ENCODE data around the gene SNORC.

SNORC gene

DNA sequence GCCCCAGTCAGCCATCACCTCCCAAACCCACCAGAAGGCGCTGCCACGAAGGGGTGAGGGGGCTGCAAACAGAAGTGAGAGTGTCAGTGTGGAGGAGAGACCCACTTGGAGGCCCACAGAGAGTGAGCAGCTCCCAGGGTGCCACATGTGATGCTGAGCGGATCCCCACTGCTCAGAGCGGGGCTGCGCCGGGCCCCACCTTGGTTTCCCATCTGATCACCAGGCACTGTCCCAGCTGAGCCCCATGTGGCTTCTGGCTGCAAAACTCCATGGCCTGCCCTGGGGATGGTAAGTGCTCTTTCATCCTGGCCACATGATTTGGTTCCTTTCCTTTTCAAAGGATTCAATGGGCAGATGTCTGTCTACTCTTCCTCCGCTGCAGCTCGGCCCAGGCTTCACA lies 23.8 kb downstream of the SNORC start:
- TF ChIP-seq FOXP2 (optimal IDR thresholded peaks at IDR 0.05; ENCODE audit: control extremely low read depth, extremely low read length, insufficient read depth) (no peak), POLR2AphosphoS5 (IDR thresholded peaks at IDR 0.05; ENCODE audit: borderline replicate concordance, low read depth, low read length) (no peak), EZH2 (IDR thresholded peaks at IDR 0.05) (no peak)
- DNase-seq (ENCODE audit: low read depth, low spot score), result no peak
- H3K27ac ChIP-seq, result no peak overlapping the region
- no peaks in the 10 kb centered on the region; the same call in 1 of the 2 replicates for H3K36me3 ChIP-seq (ENCODE audit: insufficient read depth, low read length)
- no peak overlapping the region for H3K9ac ChIP-seq (ENCODE audit: insufficient read length)
- H3K4me3 ChIP-seq, result no peak overlapping the region
- no peaks in the 10 kb centered on the region for H3K9me3 ChIP-seq (ENCODE audit: low read depth, low read length)

DNA sequence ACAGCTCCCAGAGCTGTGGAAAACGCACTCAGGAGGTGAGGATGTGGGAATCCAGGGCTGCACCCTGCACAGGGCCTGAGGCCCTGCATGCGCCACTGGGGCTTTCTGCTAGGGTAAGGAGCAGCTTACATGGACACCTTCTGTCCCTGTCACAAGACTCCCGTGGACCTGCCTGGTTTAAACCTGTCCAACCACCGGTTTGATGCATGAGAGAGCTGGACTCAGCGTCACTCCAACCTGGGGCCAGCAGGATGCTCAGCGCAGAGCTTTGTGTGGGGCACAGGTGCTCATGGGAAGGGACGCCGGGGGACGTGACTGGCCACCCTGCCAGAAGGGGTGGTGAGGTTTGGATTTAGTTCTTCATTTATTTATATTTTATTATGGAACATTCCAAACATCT lies 24.2 kb downstream of the SNORC start:
- no peak for TF ChIP-seq EZH2 (IDR thresholded peaks at IDR 0.05)
- no peak for TF ChIP-seq POLR2AphosphoS5 (IDR thresholded peaks at IDR 0.05; ENCODE audit: borderline replicate concordance, low read depth, low read length)
- no peak for TF ChIP-seq FOXP2 (optimal IDR thresholded peaks at IDR 0.05; ENCODE audit: control extremely low read depth, extremely low read length, insufficient read depth)
- no peak for DNase-seq (ENCODE audit: low read depth, low spot score)
- Histone ChIP-seq H3K27ac (no peak overlapping the region), H3K9me3 (ENCODE audit: low read depth, low read length) (no peaks in the 10 kb centered on the region), H3K36me3 (ENCODE audit: insufficient read depth, low read length) (no peaks in the 10 kb centered on the region; the same call in 1 of the 2 replicates), H3K4me3 (no peak overlapping the region), H3K9ac (ENCODE audit: insufficient read length) (no peak overlapping the region)

DNA sequence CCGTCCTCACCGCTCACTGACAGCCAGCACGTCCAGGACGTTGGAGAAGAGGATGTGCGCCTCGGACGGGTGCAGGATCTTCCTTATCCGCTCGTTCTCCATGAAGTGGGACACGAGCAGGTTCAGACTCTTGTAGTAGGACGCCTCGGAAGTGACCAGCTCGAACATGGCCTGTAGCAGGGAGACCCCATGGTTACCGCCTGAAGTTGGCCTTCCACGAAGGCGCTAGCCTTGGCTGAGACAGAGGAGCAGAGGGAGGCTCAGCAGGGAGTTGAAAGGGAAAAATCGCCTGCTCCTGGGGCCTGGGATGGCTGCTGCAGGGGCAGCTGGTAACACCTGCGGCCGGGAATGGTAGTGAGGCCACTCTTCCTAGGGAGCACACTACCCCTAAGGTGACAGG lies 24.7 kb downstream of the SNORC start:
- no peak overlapping the region for H3K4me3 ChIP-seq
- H3K9ac ChIP-seq (ENCODE audit: insufficient read length), result no peak overlapping the region
- TF ChIP-seq FOXP2 (optimal IDR thresholded peaks at IDR 0.05; ENCODE audit: control extremely low read depth, extremely low read length, insufficient read depth) (no peak), POLR2AphosphoS5 (IDR thresholded peaks at IDR 0.05; ENCODE audit: borderline replicate concordance, low read depth, low read length) (no peak), EZH2 (IDR thresholded peaks at IDR 0.05) (no peak)
- no peak overlapping the region for H3K27ac ChIP-seq
- no peaks in the 10 kb centered on the region for H3K9me3 ChIP-seq (ENCODE audit: low read depth, low read length)
- no peaks in the 10 kb centered on the region; the same call in 1 of the 2 replicates for H3K36me3 ChIP-seq (ENCODE audit: insufficient read depth, low read length)
- no peak for DNase-seq (ENCODE audit: low read depth, low spot score)

DNA sequence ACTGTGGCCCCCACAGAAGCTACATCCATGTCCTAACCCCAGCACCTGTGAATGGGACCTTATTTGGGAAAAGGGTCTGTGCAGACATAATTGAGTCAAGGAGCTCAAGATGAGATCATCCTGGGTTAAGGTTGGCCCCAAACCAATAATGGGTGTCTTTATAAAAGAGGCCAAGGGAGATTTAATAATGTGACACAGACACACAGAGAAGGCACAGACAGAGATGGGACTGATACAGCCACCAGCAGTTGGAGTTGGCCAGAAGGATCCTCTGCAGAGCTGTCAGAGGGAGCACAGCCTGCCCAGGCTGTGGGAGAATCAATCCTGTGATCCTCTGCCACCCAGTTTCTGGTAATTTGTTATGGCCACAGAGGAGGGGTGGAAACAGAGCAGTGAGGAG lies 26.0 kb downstream of the SNORC start:
- TF ChIP-seq FOXP2 (optimal IDR thresholded peaks at IDR 0.05; ENCODE audit: control extremely low read depth, extremely low read length, insufficient read depth), result no peak
- TF ChIP-seq EZH2 (IDR thresholded peaks at IDR 0.05), result no peak
- Histone ChIP-seq H3K9me3 (ENCODE audit: low read depth, low read length) (no peaks in the 10 kb centered on the region), H3K4me3 (no peak overlapping the region), H3K36me3 (ENCODE audit: insufficient read depth, low read length) (no peaks in the 10 kb centered on the region; the same call in 1 of the 2 replicates), H3K27ac (no peak overlapping the region), H3K9ac (ENCODE audit: insufficient read length) (no peak overlapping the region)
- no peak for DNase-seq (ENCODE audit: low read depth, low spot score)

DNA sequence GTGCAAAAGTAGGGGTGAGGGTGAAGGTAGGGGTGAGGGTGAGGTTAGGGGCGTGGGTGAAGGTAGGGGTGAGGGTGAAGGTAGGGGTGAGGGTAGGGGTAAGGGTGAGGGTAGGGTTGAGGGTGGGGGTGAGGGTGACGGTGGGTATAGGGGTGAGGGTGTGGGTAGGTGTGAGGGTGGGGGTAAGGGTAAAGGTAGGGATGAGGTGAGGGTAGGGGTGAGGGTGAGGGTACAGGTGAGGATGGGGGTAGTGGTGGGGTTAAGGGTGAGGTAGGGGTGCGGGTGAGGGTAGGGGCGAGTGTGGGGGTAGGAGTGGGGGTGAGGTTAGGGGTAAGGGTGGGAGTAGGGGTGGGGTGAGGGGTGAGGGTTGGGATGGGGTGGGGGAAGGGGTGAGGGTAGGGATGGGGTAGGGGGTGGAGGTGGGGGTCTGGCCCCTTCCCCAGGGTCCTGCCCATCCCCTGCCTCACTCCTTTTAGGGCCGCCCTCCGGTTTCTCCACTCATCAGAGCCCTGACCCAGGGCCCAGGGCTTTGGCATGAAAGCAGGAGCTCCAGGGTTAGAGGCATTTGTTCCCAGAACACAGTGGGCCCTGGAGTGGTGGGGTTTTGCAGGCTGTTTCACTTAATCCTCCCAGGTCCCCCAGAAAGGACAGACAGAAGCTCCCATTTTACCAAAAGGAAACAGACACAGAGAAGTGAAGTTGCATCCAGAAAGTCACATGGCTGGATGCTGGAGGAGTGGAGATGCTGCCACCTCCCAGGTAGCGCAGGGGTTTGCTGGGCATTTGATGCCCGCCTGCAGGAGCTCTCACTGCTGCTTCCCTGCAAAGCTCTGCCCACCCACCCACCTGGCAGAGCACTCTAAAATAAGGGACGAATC lies 26.9 kb downstream of the SNORC start:
- no peaks in the 10 kb centered on the region for H3K9me3 ChIP-seq (ENCODE audit: low read depth, low read length)
- H3K9ac ChIP-seq (ENCODE audit: insufficient read length), result no peak overlapping the region
- H3K4me3 ChIP-seq, result no peak overlapping the region
- no peak for TF ChIP-seq FOXP2 (optimal IDR thresholded peaks at IDR 0.05; ENCODE audit: control extremely low read depth, extremely low read length, insufficient read depth)
- no peak for TF ChIP-seq POLR2AphosphoS5 (IDR thresholded peaks at IDR 0.05; ENCODE audit: borderline replicate concordance, low read depth, low read length)
- TF ChIP-seq EZH2 (IDR thresholded peaks at IDR 0.05), result no peak
- no peak overlapping the region for H3K27ac ChIP-seq
- H3K36me3 ChIP-seq (ENCODE audit: insufficient read depth, low read length), result no peaks in the 10 kb centered on the region; the same call in 1 of the 2 replicates
- DNase-seq (ENCODE audit: low read depth, low spot score), result no peak

DNA sequence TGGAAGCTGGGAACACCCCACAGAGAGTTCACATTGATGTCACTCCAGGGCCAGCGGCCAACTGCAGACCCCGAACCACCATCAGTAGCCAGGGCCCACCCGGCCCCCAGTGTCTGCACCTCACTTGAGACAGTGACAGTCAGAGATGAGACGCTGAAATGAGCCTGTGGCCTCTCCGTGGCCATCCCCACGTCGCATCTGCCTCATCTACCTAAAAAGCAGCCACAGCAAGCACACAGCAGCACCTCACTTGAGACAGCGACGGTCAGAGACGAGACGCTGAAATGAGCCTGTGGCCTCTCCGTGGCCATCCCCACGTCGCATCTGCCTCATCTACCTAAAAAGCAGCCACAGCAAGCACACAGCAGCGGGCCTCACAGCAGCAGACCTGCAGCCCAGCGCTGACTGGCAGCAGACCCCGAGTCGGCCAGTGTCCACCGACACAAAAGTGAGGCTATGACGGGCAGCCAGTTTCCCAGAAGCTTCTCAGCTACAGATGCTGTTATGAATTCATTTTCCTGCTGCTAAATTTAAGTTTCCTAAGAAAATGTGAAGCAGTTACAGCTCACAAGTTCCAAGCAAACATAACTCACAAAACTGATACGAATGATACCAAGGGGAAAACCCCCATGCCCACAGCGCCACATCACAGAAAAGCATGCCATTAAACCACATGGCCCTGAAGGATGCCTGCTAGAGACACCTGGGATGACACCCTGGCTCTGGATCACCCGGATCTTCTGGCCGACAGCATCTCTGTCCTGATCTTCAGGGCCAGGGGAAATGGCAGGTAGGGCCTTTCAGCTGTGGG lies 27.7 kb downstream of the SNORC start:
- H3K27ac ChIP-seq, result no peak overlapping the region
- H3K9ac ChIP-seq (ENCODE audit: insufficient read length), result no peak overlapping the region
- H3K36me3 ChIP-seq (ENCODE audit: insufficient read depth, low read length), result no peaks in the 10 kb centered on the region; the same call in 1 of the 2 replicates
- H3K4me3 ChIP-seq, result no peak overlapping the region
- TF ChIP-seq POLR2AphosphoS5 (IDR thresholded peaks at IDR 0.05; ENCODE audit: borderline replicate concordance, low read depth, low read length) (no peak), EZH2 (IDR thresholded peaks at IDR 0.05) (no peak), FOXP2 (optimal IDR thresholded peaks at IDR 0.05; ENCODE audit: control extremely low read depth, extremely low read length, insufficient read depth) (no peak)
- H3K9me3 ChIP-seq (ENCODE audit: low read depth, low read length), result no peaks in the 10 kb centered on the region
- no peak for DNase-seq (ENCODE audit: low read depth, low spot score)

DNA sequence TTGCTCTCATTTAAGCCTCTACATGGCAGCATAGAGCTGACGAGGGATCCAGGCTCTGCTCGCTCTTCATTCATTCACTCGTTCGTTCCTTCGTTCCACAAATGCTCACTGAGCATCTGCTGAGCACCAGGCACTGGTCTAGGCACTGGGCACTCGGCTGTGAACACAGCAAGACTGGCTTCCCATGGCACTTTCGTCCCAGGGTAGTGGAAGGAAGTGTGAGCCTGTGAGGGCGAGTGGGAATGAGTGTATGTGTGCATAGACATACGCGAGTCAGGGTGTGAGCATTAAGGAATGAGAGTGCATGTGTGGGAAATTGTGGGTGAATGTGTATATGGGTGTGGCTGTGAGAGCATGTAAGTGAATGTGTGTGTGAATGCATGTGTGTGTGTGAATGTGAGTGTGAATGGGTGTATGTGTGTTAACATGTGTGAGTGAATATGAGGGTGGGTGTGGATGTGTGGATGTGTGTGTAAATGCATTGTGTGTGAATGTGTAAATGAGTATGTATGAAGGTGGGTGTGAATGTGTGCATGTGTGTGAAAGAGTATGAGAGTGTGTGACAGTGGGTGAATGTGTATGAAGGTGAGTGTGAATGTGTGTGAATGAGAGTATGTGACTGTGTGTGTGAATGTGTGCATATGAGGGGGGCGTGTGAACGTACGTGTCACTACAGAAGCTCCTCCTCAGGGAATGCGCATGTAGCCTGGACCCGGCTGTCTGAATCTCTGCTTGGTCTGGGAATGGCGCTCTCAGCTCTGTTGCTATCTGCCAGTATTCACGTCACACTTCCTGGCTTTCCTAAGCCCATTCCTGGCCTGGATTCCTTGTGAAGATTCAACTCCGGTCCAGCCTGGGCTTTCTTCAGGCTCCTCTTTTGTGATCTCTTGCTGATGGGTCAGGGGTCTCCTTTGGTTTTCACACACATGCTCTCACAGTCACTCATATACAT lies 28.8 kb downstream of the SNORC start:
- Histone ChIP-seq H3K4me3 (no peak overlapping the region), H3K36me3 (ENCODE audit: insufficient read depth, low read length) (no peaks in the 10 kb centered on the region; the same call in 1 of the 2 replicates), H3K9me3 (ENCODE audit: low read depth, low read length) (no peaks in the 10 kb centered on the region), H3K9ac (ENCODE audit: insufficient read length) (no peak overlapping the region), H3K27ac (no peak overlapping the region)
- TF ChIP-seq POLR2AphosphoS5 (IDR thresholded peaks at IDR 0.05; ENCODE audit: borderline replicate concordance, low read depth, low read length) (no peak), FOXP2 (optimal IDR thresholded peaks at IDR 0.05; ENCODE audit: control extremely low read depth, extremely low read length, insufficient read depth) (no peak), EZH2 (IDR thresholded peaks at IDR 0.05) (no peak)
- no peak for DNase-seq (ENCODE audit: low read depth, low spot score)
